ENCODE data around the gene P3R3URF. TPM values are rescaled to one million over a fixed set of nuclear protein-coding genes. Genes with fewer than 3 reads are reported as not detected.

Gene P3R3URF
- polyA plus RNA-seq, 3 donors from 2014 or later, result not detected

GRCh38 chr1:46153732-46154131, 22.6 kb downstream of the P3R3URF start:
- no peak overlapping the region for H3K27ac Mint-ChIP-seq
- no peaks in the 10 kb centered on the region for H3K36me3 Mint-ChIP-seq
- no peaks in the 10 kb centered on the region for H3K9me3 Mint-ChIP-seq
- no peaks in the 10 kb centered on the region for H3K4me1 Mint-ChIP-seq
- peaks cover 0 to 3% (median 0%) of the 10 kb centered on the region in 3 donors for H3K27me3 Mint-ChIP-seq (ENCODE audit: low read depth in 3 of 3)
- no peak overlapping the region for H3K4me3 Mint-ChIP-seq
- no peak for DNase-seq

- H3K4me3 Mint-ChIP-seq, result no peak overlapping the region
- H3K9me3 Mint-ChIP-seq, result no peaks in the 10 kb centered on the region
- H3K27ac Mint-ChIP-seq, result no peak overlapping the region
- H3K27me3 Mint-ChIP-seq (ENCODE audit: low read depth in 3 of 3), result peaks cover 0 to 4% (median 0%) of the 10 kb centered on the region in 3 donors
- DNase-seq, result no peak
- H3K36me3 Mint-ChIP-seq, result no peaks in the 10 kb centered on the region
- H3K4me1 Mint-ChIP-seq, result no peaks in the 10 kb centered on the region
Measured at GRCh38 chr1:46153228-46153627, 23.1 kb downstream of the P3R3URF start.

- Mint-ChIP-seq H3K27ac (no peak overlapping the region), H3K27me3 (ENCODE audit: low read depth in 3 of 3) (peaks cover 0 to 8% (median 0%) of the 10 kb centered on the region in 3 donors), H3K9me3 (no peaks in the 10 kb centered on the region), H3K36me3 (no peaks in the 10 kb centered on the region), H3K4me1 (no peaks in the 10 kb centered on the region), H3K4me3 (no peak overlapping the region)
- no peak for DNase-seq
Measured at GRCh38 chr1:46152016-46152415, 24.3 kb downstream of the P3R3URF start.

GRCh38 chr1:46150085-46150484, 26.2 kb downstream of the P3R3URF start:
- Mint-ChIP-seq H3K4me3 (no peak overlapping the region), H3K9me3 (no peaks in the 10 kb centered on the region), H3K27ac (no peak overlapping the region), H3K4me1 (no peaks in the 10 kb centered on the region), H3K36me3 (no peaks in the 10 kb centered on the region), H3K27me3 (ENCODE audit: low read depth in 3 of 3) (peaks cover 0 to 8% (median 2%) of the 10 kb centered on the region in 3 donors)
- no peak for DNase-seq

- no peak overlapping the region for H3K4me3 Mint-ChIP-seq
- H3K4me1 Mint-ChIP-seq, result no peaks in the 10 kb centered on the region
- H3K27me3 Mint-ChIP-seq (ENCODE audit: low read depth in 3 of 3), result peaks cover 0 to 8% (median 2%) of the 10 kb centered on the region in 3 donors
- DNase-seq, result no peak
- no peaks in the 10 kb centered on the region for H3K36me3 Mint-ChIP-seq
- no peak overlapping the region for H3K27ac Mint-ChIP-seq
- H3K9me3 Mint-ChIP-seq, result no peaks in the 10 kb centered on the region
Measured at GRCh38 chr1:46148318-46148717, 28.0 kb downstream of the P3R3URF start.

- no peak for DNase-seq
- Mint-ChIP-seq H3K9me3 (no peaks in the 10 kb centered on the region), H3K27ac (no peak overlapping the region), H3K4me1 (peaks cover 9 to 12% of the 10 kb centered on the region in 2 donors), H3K36me3 (no peaks in the 10 kb centered on the region), H3K27me3 (ENCODE audit: low read depth in 3 of 3) (peaks cover 0 to 7% (median under 1%) of the 10 kb centered on the region in 3 donors), H3K4me3 (no peak overlapping the region)
Measured at GRCh38 chr1:46137916-46138315, 38.4 kb downstream of the P3R3URF start.

GRCh38 chr1:46136711-46137110, 39.6 kb downstream of the P3R3URF start:
- DNase-seq, result no peak
- Mint-ChIP-seq H3K4me1 (peaks cover 14 to 19% of the 10 kb centered on the region in 2 donors), H3K27ac (no peak overlapping the region), H3K36me3 (no peaks in the 10 kb centered on the region), H3K9me3 (peaks cover 0 to under 1% (median 0%) of the 10 kb centered on the region in 6 donors), H3K4me3 (no peak overlapping the region), H3K27me3 (ENCODE audit: low read depth in 3 of 3) (peaks cover 2 to 10% (median 4%) of the 10 kb centered on the region in 3 donors)

GRCh38 chr1:46134660-46135331, 41.5 kb downstream of the P3R3URF start:
- Mint-ChIP-seq H3K4me3 (no peak overlapping the region), H3K27ac (peak overlapping the region in 2 of 6 donors; percentile 39 to 98), H3K9me3 (peaks cover 0 to 2% (median 0%) of the 10 kb centered on the region in 6 donors), H3K36me3 (no peaks in the 10 kb centered on the region), H3K4me1 (peaks cover 22 to 34% of the 10 kb centered on the region in 2 donors), H3K27me3 (ENCODE audit: low read depth in 3 of 3) (peaks cover 2 to 15% (median 7%) of the 10 kb centered on the region in 3 donors)
- DNase-seq, result no peak

GRCh38 chr1:46133781-46134350, 42.4 kb downstream of the P3R3URF start:
- Mint-ChIP-seq H3K4me3 (peak overlapping the region; percentile 99 to 100 (median 100)), H3K27me3 (ENCODE audit: low read depth in 3 of 3) (peaks cover 5 to 15% (median 7%) of the 10 kb centered on the region in 3 donors), H3K36me3 (no peaks in the 10 kb centered on the region), H3K4me1 (peaks cover 22 to 34% of the 10 kb centered on the region in 2 donors), H3K27ac (peak overlapping the region; percentile 97 to 100 (median 98)), H3K9me3 (peaks cover 0 to 2% (median 0%) of the 10 kb centered on the region in 6 donors)
- DNase-seq, result no peak

GRCh38 chr1:46133181-46133658, 43.1 kb downstream of the P3R3URF start:
- no peaks in the 10 kb centered on the region for H3K36me3 Mint-ChIP-seq
- H3K9me3 Mint-ChIP-seq, result peaks cover 0 to 2% (median 0%) of the 10 kb centered on the region in 6 donors
- H3K27me3 Mint-ChIP-seq (ENCODE audit: low read depth in 3 of 3), result peaks cover 7 to 16% (median 8%) of the 10 kb centered on the region in 3 donors
- DNase-seq, result no peak
- peaks cover 22 to 34% of the 10 kb centered on the region in 2 donors for H3K4me1 Mint-ChIP-seq
- peak overlapping the region; percentile 97 to 100 (median 98) for H3K27ac Mint-ChIP-seq
- H3K4me3 Mint-ChIP-seq, result peak overlapping the region; percentile 99 to 100 (median 100)

GRCh38 chr1:46132529-46133180, 43.6 kb downstream of the P3R3URF start, which contains the start of gene PIK3R3:
Gene PIK3R3, minus strand, starts transcription at chr1:46132629. Its CDS starts 677 bp downstream, at chr1:46131952.
- Mint-ChIP-seq H3K27ac (peak within 1 kb of the TSS; percentile 97 to 100 (median 98)), H3K9me3 (peaks cover 0 to 2% (median 0%) of the 10 kb centered on the region in 6 donors), H3K4me3 (peak within 1 kb of the TSS; percentile 99 to 100 (median 100)), H3K27me3 (ENCODE audit: low read depth in 3 of 3) (peaks cover 7 to 16% (median 10%) of the 10 kb centered on the region in 3 donors), H3K4me1 (peaks cover 22 to 34% of the 10 kb centered on the region in 2 donors), H3K36me3 (peaks cover 0 to 3% (median 0%) of the 10 kb centered on the region in 3 donors)
- peak; percentile 83 to 88 (median 86) for DNase-seq

GRCh38 chr1:46131712-46132528, 44.4 kb downstream of the P3R3URF start:
- Mint-ChIP-seq H3K27ac (peak overlapping the region; percentile 97 to 100 (median 98)), H3K4me3 (peak overlapping the region; percentile 99 to 100 (median 100)), H3K9me3 (peaks cover 0 to 2% (median 0%) of the 10 kb centered on the region in 6 donors), H3K27me3 (ENCODE audit: low read depth in 3 of 3) (peaks cover 7 to 16% (median 10%) of the 10 kb centered on the region in 3 donors), H3K36me3 (peaks cover 0 to 4% (median 0%) of the 10 kb centered on the region in 3 donors), H3K4me1 (peaks cover 22 to 34% of the 10 kb centered on the region in 2 donors)
- DNase-seq, result peak; percentile 25 to 47 (median 35)

- Mint-ChIP-seq H3K36me3 (peaks cover 0 to 4% (median 0%) of the 10 kb centered on the region in 3 donors), H3K27me3 (ENCODE audit: low read depth in 3 of 3) (peaks cover 7 to 16% (median 10%) of the 10 kb centered on the region in 3 donors), H3K4me3 (peak overlapping the region; percentile 99 to 100 (median 100)), H3K27ac (peak overlapping the region in 2 of 6 donors; percentile 4 to 41), H3K4me1 (peaks cover 22 to 34% of the 10 kb centered on the region in 2 donors), H3K9me3 (peaks cover 0 to 2% (median 0%) of the 10 kb centered on the region in 6 donors)
- DNase-seq, result no peak
Measured at GRCh38 chr1:46131093-46131492, 45.2 kb downstream of the P3R3URF start.
